Stimulated activated CD8-positive, alpha-beta memory T cell treated with anti-CD3 and anti-CD28 coated beads, Interleukin-2, amount 100 ng/mL, for 1 hour (primary cell): Measurements from ENCODE around the gene YTHDF1.
"Not testable (repeated sequence)": the region's sequence is repeated elsewhere in the genome, so short reads cannot be mapped to it uniquely, and the experiment has no call there.

Source experiments
- DNase-seq, 2 donors: peaks; one replicate each; pipeline ENCODE4 v3.0.0-alpha.2; 2020; ENCODE audit warnings: low read depth in 2 of 2

YTHDF1 gene

GRCh38 chr20:63227260-63227659 is 11.3 kb upstream of the YTHDF1 start:
- DNase-seq, result no peak

- DNase-seq, result no peak
Measured at GRCh38 chr20:63226042-63226943, 10.4 kb upstream of the YTHDF1 start.

GRCh38 chr20:63225082-63225454 is 9.1 kb upstream of the YTHDF1 start:
- no peak for DNase-seq

GRCh38 chr20:63224412-63225081 is 8.6 kb upstream of the YTHDF1 start:
- DNase-seq, result no peak

GRCh38 chr20:63223826-63224207 is 7.9 kb upstream of the YTHDF1 start:
- DNase-seq, result no peak

GRCh38 chr20:63223121-63223825 is 7.3 kb upstream of the YTHDF1 start:
- DNase-seq, result no peak

- DNase-seq, result no peak
Measured at GRCh38 chr20:63222541-63222940, 6.6 kb upstream of the YTHDF1 start.

GRCh38 chr20:63221400-63222053 is 5.6 kb upstream of the YTHDF1 start:
- not testable (repeated sequence) for DNase-seq

- DNase-seq, result no peak
Measured at GRCh38 chr20:63220696-63221399, 4.9 kb upstream of the YTHDF1 start.

- no peak for DNase-seq
Measured at GRCh38 chr20:63219866-63220521, 4.1 kb upstream of the YTHDF1 start.

- no peak for DNase-seq
Measured at GRCh38 chr20:63219447-63219821, 3.5 kb upstream of the YTHDF1 start.

- no peak for DNase-seq
Measured at GRCh38 chr20:63218701-63219446, 2.9 kb upstream of the YTHDF1 start.

GRCh38 chr20:63217706-63218105 is 1.8 kb upstream of the YTHDF1 start:
- DNase-seq, result no peak

- no peak for DNase-seq
Measured at GRCh38 chr20:63216849-63217471, 1.0 kb upstream of the YTHDF1 start.

GRCh38 chr20:63215101-63216040 is 560 bp downstream of the YTHDF1 start:
- DNase-seq, result no peak

- no peak for DNase-seq
Measured at GRCh38 chr20:63214514-63214913, 1.4 kb downstream of the YTHDF1 start.

GRCh38 chr20:63212792-63213191 is 3.1 kb downstream of the YTHDF1 start:
- DNase-seq, result no peak

- no peak for DNase-seq
Measured at GRCh38 chr20:63212393-63212730, 3.6 kb downstream of the YTHDF1 start.
